SU-DHL-6 (cell line): ENCODE data around the gene ATXN7.

Source experiments
- EZH2phosphoT487 ChIP-seq: fragments of 200-600 bp; sonication (generic), shearing (Covaris generic); conservative IDR thresholded peaks from 2 replicates; pipeline ENCODE4 v1.6.1; 2018; ENCODE audit warnings: mild to moderate bottlenecking, antibody characterized with exemption, low read length, moderate library complexity, mixed read lengths
- TF ChIP-seq, protein P1 (sequence below): fragments of 200-600 bp; sonication (generic); IDR thresholded peaks from one replicate; pipeline ENCODE4 v1.5.1; 2017; ENCODE audit warnings: antibody characterized with exemption, mild to moderate bottlenecking, low read length, moderate library complexity; ENCODE audit not compliant: insufficient read depth, poor library complexity, severe bottlenecking

DNA sequence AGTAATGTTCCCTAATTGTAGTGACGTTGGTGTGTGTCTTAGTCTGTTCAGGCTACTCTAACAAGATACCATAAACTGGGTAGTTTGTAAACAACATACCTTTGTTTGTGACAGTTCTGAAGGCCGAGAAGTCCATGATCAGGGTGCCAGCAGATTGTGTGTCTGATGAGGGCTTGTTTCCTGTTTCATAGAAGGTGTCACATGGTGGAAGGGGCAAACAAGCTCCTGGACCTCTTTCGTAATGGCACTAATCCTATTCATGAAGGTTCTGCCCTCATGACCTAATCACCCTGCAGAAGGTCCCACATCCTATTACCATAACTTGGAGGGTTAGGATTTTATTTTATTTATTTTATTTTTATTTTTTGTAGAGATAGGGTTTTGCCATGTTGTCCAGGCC is 11.1 kb downstream of the ATXN7 start:
- TF ChIP-seq, protein P1, sequence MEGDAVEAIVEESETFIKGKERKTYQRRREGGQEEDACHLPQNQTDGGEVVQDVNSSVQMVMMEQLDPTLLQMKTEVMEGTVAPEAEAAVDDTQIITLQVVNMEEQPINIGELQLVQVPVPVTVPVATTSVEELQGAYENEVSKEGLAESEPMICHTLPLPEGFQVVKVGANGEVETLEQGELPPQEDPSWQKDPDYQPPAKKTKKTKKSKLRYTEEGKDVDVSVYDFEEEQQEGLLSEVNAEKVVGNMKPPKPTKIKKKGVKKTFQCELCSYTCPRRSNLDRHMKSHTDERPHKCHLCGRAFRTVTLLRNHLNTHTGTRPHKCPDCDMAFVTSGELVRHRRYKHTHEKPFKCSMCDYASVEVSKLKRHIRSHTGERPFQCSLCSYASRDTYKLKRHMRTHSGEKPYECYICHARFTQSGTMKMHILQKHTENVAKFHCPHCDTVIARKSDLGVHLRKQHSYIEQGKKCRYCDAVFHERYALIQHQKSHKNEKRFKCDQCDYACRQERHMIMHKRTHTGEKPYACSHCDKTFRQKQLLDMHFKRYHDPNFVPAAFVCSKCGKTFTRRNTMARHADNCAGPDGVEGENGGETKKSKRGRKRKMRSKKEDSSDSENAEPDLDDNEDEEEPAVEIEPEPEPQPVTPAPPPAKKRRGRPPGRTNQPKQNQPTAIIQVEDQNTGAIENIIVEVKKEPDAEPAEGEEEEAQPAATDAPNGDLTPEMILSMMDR = no peak
- TF ChIP-seq EZH2phosphoT487 = no peak
